T-helper 2 cell treated with Interferon-gamma antibody and Interleukin-4, amounts not matched to agents 5 μg/mL and 100 μg/mL, for 36 hours (primary cell): ENCODE measurements around the gene DGAT2L6.
A peak's percentile ranks its signal among the peaks of the same experiment; 100 is the strongest.
"Not testable (repeated sequence)": the region's sequence is repeated elsewhere in the genome, so short reads cannot be mapped to it uniquely, and the experiment has no call there.

ENCODE experiments used
- DNase-seq: peaks from one replicate; pipeline ENCODE4 v3.0.0; 2021; ENCODE audit warnings: low spot score
- H3K27ac Mint-ChIP-seq: one replicate; pipeline ENCODE4 v1.8.0; 2021; ENCODE audit warnings: mild to moderate bottlenecking, mixed read lengths
- H3K27me3 Mint-ChIP-seq: one replicate; pipeline ENCODE4 v1.8.0; 2021; ENCODE audit warnings: low read depth, mixed read lengths
- H3K36me3 Mint-ChIP-seq: one replicate; pipeline ENCODE4 v1.8.0; 2021; ENCODE audit warnings: low read depth, mixed read lengths
- H3K4me1 Mint-ChIP-seq: one replicate; pipeline ENCODE4 v1.8.0; 2021; ENCODE audit warnings: low read depth, mixed read lengths
- H3K4me3 Mint-ChIP-seq: one replicate; pipeline ENCODE4 v1.8.0; 2022; ENCODE audit warnings: mild to moderate bottlenecking, moderate library complexity, mixed read lengths
- H3K9me3 Mint-ChIP-seq: one replicate; pipeline ENCODE4 v1.8.0; 2021; ENCODE audit warnings: mixed read lengths

Gene DGAT2L6

DNA sequence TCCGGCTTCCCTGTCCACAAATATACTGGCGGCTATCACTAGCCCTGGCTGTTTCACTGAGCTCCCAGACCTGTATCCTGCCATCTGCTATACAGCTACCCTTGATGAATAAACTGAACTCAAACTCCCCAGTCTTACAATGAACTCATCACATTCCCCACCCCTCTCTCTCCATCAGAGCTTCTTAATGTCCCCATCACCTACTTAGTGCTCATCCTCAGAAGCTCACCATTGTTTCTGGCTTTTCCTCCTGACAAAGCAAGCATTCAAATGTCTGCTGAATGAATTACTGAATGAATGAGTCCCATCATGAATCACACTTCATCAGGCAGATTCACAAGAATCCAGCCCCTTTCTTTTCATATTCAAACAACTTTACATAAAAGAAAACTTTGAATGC is 5.7 kb upstream of the DGAT2L6 start:
- DNase-seq: no peak
- H3K27ac Mint-ChIP-seq: no peak overlapping the region
- H3K9me3 Mint-ChIP-seq: no peaks in the 10 kb centered on the region
- peaks cover 4% of the 10 kb centered on the region for H3K4me1 Mint-ChIP-seq
- H3K36me3 Mint-ChIP-seq: peaks cover 6% of the 10 kb centered on the region
- H3K4me3 Mint-ChIP-seq: no peak overlapping the region
- no peaks in the 10 kb centered on the region for H3K27me3 Mint-ChIP-seq

DNA sequence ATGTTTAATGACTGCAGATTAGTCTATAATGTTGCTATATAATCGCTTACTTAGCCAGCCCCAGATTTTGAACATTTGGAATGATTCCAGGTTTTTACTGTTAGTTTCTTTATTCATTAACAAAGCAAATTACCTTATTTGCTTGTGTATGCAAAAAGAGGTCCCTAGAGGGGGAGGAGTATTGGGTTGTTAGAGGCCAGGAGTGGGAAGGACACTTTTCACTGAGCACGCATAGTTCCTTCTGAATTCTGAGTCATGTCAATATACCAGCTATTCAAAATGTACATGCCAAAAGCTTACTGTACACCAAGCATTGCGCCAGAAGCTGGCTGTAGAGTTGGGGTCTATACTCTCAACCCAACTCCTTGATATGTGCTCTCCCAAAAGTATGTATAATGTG is 5.1 kb upstream of the DGAT2L6 start:
- peaks cover 7% of the 10 kb centered on the region for H3K4me1 Mint-ChIP-seq
- no peak overlapping the region for H3K4me3 Mint-ChIP-seq
- no peak for DNase-seq
- H3K27ac Mint-ChIP-seq: no peak overlapping the region
- H3K9me3 Mint-ChIP-seq: no peaks in the 10 kb centered on the region
- H3K27me3 Mint-ChIP-seq: no peaks in the 10 kb centered on the region
- H3K36me3 Mint-ChIP-seq: peaks cover 4% of the 10 kb centered on the region

DNA sequence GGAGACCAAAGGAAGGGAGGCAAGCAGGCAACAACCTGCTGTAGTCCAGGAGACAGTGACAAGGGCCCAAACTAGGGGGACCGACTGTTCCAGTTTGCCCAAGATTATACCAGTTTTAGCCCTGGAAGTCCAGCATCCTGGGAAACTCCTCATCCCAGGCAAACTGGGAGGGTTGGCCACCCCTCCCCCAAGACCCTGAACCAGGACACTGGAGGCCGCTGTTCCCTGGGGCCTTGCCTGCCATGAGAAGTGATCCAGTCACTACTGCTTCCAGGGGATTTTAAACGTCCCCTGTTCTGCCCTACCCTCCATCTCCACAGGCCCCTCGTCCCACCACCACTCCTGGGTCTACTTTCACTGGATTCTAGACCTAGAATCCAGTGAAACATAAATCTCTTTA is 4.3 kb upstream of the DGAT2L6 start:
- no peaks in the 10 kb centered on the region for H3K27me3 Mint-ChIP-seq
- H3K9me3 Mint-ChIP-seq: no peaks in the 10 kb centered on the region
- DNase-seq: no peak
- no peaks in the 10 kb centered on the region for H3K36me3 Mint-ChIP-seq
- no peak overlapping the region for H3K27ac Mint-ChIP-seq
- H3K4me1 Mint-ChIP-seq: peaks cover 6% of the 10 kb centered on the region
- H3K4me3 Mint-ChIP-seq: no peak overlapping the region

DNA sequence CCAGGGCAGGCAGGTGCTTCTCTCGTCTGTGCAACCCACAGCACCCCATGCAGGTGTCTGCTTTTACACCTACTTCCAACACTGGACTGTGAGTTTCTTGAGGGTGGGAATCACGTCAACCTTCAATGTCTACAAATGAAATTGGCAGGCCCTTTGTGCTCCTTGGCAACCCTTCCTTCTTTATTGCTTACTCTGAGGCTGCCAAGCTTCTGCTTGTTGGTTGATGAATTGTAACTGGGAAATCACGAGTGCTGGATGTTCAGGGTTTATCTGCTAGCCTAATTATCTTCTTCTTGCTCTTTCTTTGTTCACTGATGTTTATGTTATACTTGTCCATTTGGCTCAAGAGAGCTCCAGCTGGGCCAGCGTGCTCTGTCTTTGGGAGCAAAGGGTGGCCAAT is 2.5 kb upstream of the DGAT2L6 start:
- Mint-ChIP-seq H3K4me3 (no peak overlapping the region), H3K27ac (no peak overlapping the region), H3K27me3 (no peaks in the 10 kb centered on the region), H3K4me1 (peaks cover 6% of the 10 kb centered on the region), H3K36me3 (no peaks in the 10 kb centered on the region), H3K9me3 (no peaks in the 10 kb centered on the region)
- no peak for DNase-seq

DNA sequence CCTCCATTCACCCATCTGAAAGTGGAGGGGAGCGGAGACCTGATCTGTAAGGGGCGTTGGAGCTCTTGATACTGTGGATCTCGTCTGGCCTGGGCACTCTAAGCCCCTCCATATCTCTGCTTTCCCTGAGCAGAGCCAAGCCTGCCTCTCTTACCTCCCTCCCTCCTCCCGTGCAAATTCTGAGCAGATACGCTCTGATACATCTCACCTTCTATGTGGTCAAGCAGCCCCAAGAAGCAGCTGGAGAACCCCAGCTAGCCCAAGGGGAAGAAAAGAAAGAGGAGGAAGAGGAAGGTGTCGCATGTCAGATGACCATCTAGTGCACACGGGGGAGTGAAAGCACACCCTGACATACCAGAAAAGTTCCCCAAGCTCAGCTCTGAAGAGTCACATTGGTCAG is 1.9 kb upstream of the DGAT2L6 start:
- DNase-seq: no peak
- H3K9me3 Mint-ChIP-seq: no peaks in the 10 kb centered on the region
- no peak overlapping the region for H3K4me3 Mint-ChIP-seq
- H3K27me3 Mint-ChIP-seq: no peaks in the 10 kb centered on the region
- no peaks in the 10 kb centered on the region for H3K36me3 Mint-ChIP-seq
- no peak overlapping the region for H3K27ac Mint-ChIP-seq
- peaks cover 6% of the 10 kb centered on the region for H3K4me1 Mint-ChIP-seq

DNA sequence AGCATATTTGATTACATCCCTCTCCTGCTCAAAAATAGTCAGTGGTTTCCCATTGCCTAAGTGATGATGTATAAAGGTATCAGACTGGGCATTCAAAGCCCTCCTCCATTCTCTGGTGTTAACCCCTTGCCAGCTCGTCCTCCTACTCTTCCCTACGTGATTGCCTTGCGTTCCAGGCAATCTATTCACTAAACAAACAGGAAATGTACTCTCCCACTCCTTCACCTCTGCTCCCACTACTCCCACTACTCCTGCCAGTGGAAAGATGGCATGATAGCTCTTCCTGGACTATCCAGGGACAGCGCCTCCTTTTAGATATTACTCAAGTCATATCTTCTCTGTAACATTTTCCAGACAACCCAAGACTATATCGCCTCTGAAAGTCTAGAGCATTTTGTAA is 5.8 kb downstream of the DGAT2L6 start:
- Mint-ChIP-seq H3K4me3 (no peak overlapping the region), H3K27ac (no peak overlapping the region), H3K9me3 (no peaks in the 10 kb centered on the region)

DNA sequence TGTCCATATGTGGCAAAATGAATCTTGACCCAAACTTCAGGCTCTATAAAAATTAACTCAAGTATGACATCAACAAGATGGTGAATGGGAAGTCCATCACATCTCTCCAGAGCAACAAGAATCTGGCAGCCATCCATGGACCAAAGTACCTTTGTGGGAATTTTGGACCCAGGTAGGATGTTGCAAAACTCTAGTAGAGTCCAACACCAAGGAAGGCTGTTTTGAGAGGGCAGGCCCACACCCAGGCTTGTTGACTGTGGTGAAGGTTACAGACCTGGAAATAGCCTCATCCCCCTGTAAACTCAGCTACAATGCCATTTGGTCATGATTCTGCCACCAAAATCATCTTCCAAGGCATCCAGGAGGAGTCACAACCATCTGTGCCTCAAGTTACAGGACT is 12.9 kb downstream of the DGAT2L6 start:
- Mint-ChIP-seq H3K27me3 (peaks cover 10% of the 10 kb centered on the region), H3K9me3 (no peaks in the 10 kb centered on the region), H3K4me1 (no peaks in the 10 kb centered on the region), H3K27ac (no peak overlapping the region), H3K4me3 (no peak overlapping the region), H3K36me3 (no peaks in the 10 kb centered on the region)
- DNase-seq: no peak

More for the DNA sequence above, 5.8 kb downstream of the DGAT2L6 start:
- H3K36me3 Mint-ChIP-seq: no peaks in the 10 kb centered on the region
- no peaks in the 10 kb centered on the region for H3K4me1 Mint-ChIP-seq
- DNase-seq: no peak
- peaks cover 4% of the 10 kb centered on the region for H3K27me3 Mint-ChIP-seq

DNA sequence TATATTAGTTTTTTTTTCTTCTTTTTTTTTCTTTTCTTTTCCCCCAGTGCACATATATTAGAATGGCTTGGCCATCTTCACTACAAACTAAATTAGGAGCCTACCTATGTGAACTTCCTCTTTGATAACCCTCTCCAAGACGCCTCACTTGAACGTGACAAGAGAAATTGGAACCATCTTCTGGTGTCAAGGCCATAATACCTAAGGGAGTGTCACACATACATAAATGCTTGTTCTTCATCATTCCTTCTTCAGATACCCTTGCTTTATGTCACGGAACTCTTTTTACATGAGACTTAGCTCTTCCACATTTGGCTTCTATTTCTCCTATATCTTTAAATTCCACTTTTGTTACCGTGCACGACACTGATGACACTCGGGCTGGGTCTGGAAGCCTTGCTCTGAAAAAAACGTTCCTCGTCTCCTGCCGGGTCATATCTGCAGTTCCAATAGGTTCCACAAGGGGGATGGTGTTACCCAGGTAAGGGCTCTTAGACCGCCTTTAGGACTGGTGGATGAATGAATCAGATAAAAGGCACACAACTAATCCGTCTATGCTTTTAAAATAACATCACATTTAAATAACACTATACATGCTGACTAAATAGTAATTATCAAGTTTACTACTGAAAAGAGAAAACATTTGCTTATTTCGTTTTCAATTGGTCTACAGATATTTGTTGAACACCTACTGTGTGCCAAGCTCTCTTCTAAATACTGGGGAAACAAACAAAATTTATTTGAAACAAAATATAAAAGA is 19.9 kb downstream of the DGAT2L6 start:
- Mint-ChIP-seq H3K36me3 (no peaks in the 10 kb centered on the region), H3K4me1 (peaks cover 4% of the 10 kb centered on the region), H3K27ac (no peak overlapping the region), H3K27me3 (peaks cover 3% of the 10 kb centered on the region), H3K9me3 (no peaks in the 10 kb centered on the region), H3K4me3 (peak overlapping the region; percentile 37)
- DNase-seq: peak; percentile 33

DNA sequence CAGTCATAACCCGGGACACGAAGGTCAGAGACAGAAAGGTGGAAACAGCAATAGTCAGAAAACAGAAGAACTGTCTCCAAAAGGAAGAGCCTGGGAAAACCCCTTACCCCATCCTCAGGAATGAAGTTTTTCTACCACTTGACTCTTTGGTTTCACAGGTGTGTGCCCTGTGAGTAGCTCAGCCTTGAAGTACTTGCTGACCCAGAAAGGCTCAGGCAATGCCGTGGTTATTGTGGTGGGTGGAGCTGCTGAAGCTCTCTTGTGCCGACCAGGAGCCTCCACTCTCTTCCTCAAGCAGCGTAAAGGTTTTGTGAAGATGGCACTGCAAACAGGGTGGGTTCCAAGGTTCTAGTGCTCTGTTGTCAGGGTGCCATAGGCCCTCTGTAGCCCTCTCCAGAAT is 24.4 kb downstream of the DGAT2L6 start:
- Mint-ChIP-seq H3K27me3 (no peaks in the 10 kb centered on the region), H3K4me1 (peaks cover 4% of the 10 kb centered on the region), H3K9me3 (no peaks in the 10 kb centered on the region), H3K36me3 (no peaks in the 10 kb centered on the region), H3K27ac (no peak overlapping the region), H3K4me3 (no peak overlapping the region)
- no peak for DNase-seq

DNA sequence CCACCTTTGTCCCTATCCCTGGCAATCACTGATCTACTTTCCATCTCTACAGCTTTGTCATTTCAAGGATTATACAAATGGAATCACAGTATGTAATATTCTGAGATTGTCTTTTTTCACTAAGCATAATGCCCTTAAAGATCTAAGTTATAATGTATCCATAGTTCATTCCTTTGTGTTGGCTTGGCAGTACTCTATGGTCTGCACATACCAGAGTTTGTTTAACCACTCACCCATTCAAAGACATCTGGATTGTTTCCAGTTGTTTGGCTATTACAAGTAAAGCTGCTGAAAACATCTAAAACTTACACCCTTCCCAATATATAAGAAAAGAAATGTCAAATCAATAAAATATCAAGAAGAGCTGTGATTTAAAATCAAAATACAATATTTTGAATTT is 31.2 kb downstream of the DGAT2L6 start:
- H3K27me3 Mint-ChIP-seq: no peaks in the 10 kb centered on the region
- H3K9me3 Mint-ChIP-seq: no peaks in the 10 kb centered on the region
- no peak overlapping the region for H3K27ac Mint-ChIP-seq
- no peaks in the 10 kb centered on the region for H3K36me3 Mint-ChIP-seq
- DNase-seq: no peak
- H3K4me3 Mint-ChIP-seq: no peak overlapping the region
- no peaks in the 10 kb centered on the region for H3K4me1 Mint-ChIP-seq

DNA sequence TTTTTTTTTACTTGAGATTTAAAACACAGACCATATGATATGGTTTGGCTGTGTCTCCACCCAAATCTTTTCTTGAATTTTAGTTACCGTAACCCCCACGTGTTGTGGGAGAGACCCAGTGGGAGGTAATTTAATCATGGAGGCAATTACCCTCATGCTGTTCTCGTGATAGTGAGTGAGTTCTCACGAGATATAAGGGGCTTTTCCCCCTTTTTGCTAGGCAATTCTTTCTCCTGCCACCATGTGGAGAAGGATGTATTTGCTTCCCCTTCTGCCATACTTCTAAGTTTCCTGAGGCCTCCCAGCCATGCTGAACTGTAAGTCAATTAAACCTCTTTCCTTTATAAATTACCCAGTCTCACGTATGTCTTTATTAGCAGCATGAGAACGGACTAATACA is 32.3 kb downstream of the DGAT2L6 start:
- DNase-seq, H3K36me3 Mint-ChIP-seq, H3K27me3 Mint-ChIP-seq, H3K4me1 Mint-ChIP-seq, H3K27ac Mint-ChIP-seq, H3K4me3 Mint-ChIP-seq, H3K9me3 Mint-ChIP-seq: not testable (repeated sequence)

DNA sequence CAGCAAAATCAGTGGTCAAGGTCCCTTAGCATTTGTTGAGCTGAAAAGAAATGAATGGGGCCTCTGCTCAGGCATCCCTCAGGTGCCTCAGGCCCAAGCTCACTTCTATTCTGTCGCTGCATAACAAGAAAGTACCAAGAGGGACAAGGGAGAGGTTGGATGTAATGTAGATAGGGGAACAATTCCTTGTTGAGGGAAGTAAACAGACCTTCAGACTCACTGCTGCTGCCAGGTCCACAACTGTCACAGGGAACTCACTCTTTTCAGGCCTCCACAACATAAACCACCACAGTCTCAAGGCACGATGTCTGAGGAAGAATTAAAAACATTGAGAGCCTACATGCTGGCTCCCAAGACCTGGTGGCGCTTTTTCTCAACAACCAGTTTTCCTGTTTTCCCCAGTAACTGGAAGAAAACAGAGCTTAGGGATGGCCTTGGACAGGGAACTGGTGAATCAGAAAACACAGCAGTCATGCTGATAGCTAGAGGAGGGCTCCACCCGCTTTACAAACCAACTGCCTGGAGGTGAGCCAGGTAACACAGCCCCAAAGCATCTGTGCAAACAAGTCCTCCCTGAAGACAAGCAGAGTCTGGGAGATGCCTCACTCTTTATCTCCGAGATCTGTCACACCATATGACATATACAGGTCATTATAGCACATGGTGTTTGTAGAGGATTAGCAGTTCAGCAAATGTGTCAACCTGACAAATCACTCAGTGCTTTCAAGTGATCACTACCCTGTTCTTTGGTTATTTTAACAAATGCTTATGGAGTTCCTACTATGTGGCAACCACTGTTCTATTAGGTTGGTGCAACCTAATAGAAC is 42.9 kb downstream of the DGAT2L6 start:
- no peaks in the 10 kb centered on the region for H3K27me3 Mint-ChIP-seq
- DNase-seq: no peak
- no peaks in the 10 kb centered on the region for H3K9me3 Mint-ChIP-seq
- no peaks in the 10 kb centered on the region for H3K4me1 Mint-ChIP-seq
- no peak overlapping the region for H3K27ac Mint-ChIP-seq
- no peaks in the 10 kb centered on the region for H3K36me3 Mint-ChIP-seq
- no peak overlapping the region for H3K4me3 Mint-ChIP-seq

DNA sequence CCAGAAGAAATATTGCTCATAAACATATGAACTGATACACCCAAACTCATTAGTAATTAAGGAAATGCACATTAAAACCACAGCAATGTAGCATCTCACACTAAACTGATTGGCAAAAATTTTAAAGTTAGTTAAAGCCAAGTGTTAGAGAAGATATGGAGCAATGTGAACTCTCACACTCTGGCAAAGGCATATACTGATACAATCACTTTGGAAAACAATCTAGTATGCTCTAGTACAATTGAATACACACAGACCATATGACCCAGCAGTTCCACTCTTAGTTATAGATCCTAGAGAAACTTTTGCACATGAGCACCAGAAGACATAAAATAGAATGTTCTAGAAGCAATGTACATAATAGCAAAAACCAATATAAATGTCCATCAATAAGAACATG is 48.8 kb downstream of the DGAT2L6 start:
- no peak for DNase-seq
- no peaks in the 10 kb centered on the region for H3K4me1 Mint-ChIP-seq
- H3K27ac Mint-ChIP-seq: no peak overlapping the region
- H3K27me3 Mint-ChIP-seq: no peaks in the 10 kb centered on the region
- H3K9me3 Mint-ChIP-seq: no peaks in the 10 kb centered on the region
- H3K4me3 Mint-ChIP-seq: no peak overlapping the region
- H3K36me3 Mint-ChIP-seq: no peaks in the 10 kb centered on the region

DNA sequence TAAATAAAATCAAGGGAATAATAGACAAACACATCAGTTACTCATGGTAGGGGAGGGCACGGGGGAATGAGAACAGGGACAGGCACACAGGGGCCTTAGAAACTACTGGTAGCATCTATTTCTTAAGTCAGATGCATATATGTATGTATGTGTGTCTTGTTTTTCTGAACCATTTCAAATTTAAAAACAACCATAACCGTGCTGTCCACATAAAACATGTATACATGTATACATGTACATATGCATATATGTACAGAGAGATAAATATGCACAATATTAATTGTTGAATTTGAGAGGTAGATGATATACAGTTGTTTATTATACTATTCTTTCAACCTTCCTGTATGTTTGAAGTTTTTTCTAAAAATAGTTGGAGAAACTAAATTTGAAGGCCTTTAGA is 49.4 kb downstream of the DGAT2L6 start:
- Mint-ChIP-seq H3K36me3 (no peaks in the 10 kb centered on the region), H3K27me3 (no peaks in the 10 kb centered on the region), H3K4me3 (no peak overlapping the region), H3K27ac (no peak overlapping the region), H3K9me3 (no peaks in the 10 kb centered on the region), H3K4me1 (no peaks in the 10 kb centered on the region)
- DNase-seq: no peak
